Smooth muscle cell (in vitro differentiated cells): ENCODE results near the gene PRDM16. TPM values are rescaled to one million over a fixed set of nuclear protein-coding genes. Genes with fewer than 3 reads are reported as not detected.

ENCODE experiments used
- DNase-seq: peaks from one replicate; lab custom pipeline; 2025; ENCODE audit not compliant: unreplicated experiment; lab: John Stamatoyannopoulos, UW
- H2AFZ ChIP-seq: fragments of 200-600 bp; sonication (generic); 2 replicates; pipeline ENCODE4 v1.6.0; 2016; ENCODE audit warnings: antibody characterized with exemption, low read depth, mild to moderate bottlenecking
- H3F3A ChIP-seq: fragments of 200-600 bp; sonication (generic); 2 replicates; pipeline ENCODE4 v1.6.0; 2017; ENCODE audit warnings: antibody characterized with exemption, low read depth
- H3K27ac ChIP-seq: fragments of 200-600 bp; sonication (generic); 2 replicates; pipeline ENCODE4 v1.5.1; 2016; ENCODE audit warnings: low read depth, mild to moderate bottlenecking
- H3K27me3 ChIP-seq: fragments of 200-600 bp; sonication (generic); 2 replicates; pipeline ENCODE4 v1.6.1; 2016; ENCODE audit warnings: low read depth, mild to moderate bottlenecking
- H3K36me3 ChIP-seq: fragments of 200-600 bp; sonication (generic); 2 replicates; pipeline ENCODE4 v1.5.1; 2016; ENCODE audit warnings: low read depth
- H3K4me1 ChIP-seq: fragments of 200-600 bp; sonication (generic); 2 replicates; pipeline ENCODE4 v1.5.1; 2016; ENCODE audit warnings: low read depth
- H3K4me2 ChIP-seq: fragments of 200-600 bp; sonication (generic); 2 replicates; pipeline ENCODE4 v1.6.0; 2016; ENCODE audit warnings: mild to moderate bottlenecking
- H3K4me3 ChIP-seq: fragments of 200-600 bp; sonication (generic); 2 replicates; pipeline ENCODE4 v1.5.1; 2016; ENCODE audit warnings: mild to moderate bottlenecking
- H3K79me2 ChIP-seq: fragments of 200-600 bp; sonication (generic); 2 replicates; pipeline ENCODE4 v1.6.0; 2016; ENCODE audit warnings: low read depth, mild to moderate bottlenecking
- H3K9ac ChIP-seq: fragments of 200-600 bp; sonication (generic); 2 replicates; pipeline ENCODE4 v1.6.0; 2016; ENCODE audit warnings: low read depth
- H3K9me3 ChIP-seq: fragments of 200-600 bp; sonication (generic); replicated peaks from 2 replicates; pipeline ENCODE4 v1.5.1; 2016; ENCODE audit warnings: low read depth
- H4K20me1 ChIP-seq: fragments of 200-600 bp; sonication (generic); 2 replicates; pipeline ENCODE4 v1.6.0; 2016; ENCODE audit warnings: low read depth
- CTCF ChIP-seq: fragments of 200-600 bp; sonication (generic); IDR thresholded peaks from 2 replicates; pipeline ENCODE4 v1.5.1; 2017; ENCODE audit warnings: borderline replicate concordance, mild to moderate bottlenecking, antibody characterized with exemption; ENCODE audit not compliant: insufficient read depth, poor library complexity, severe bottlenecking
- WGBS: methylation state at CpG from one replicate; pipeline ENCODE4 v1.1.7; 2016; ENCODE audit warnings: low lambda C conversion rate; 5-methylcytosine and 5-hydroxymethylcytosine counted together
- polyA plus RNA-seq: library from polyadenylated mRNA; unstranded; fragments of >200 nt; fragmentation: Nextera tagmentation; extraction: Ambion mirVana; gene quantifications from 2 replicates; pipeline ENCODE4 v1.2.1, GENCODE V29; 2016
- total RNA-seq: library from RNA; depleted of rRNA; stranded (reverse); fragments of >200 nt; gene quantifications from 2 replicates; pipeline ENCODE4 v1.2.3, GENCODE V29; 2014

PRDM16 gene
- total and polyA plus RNA-seq, 2 experiments from 2014 or later, result 0.72 to 1.3 TPM

- Histone ChIP-seq H3K4me1 (peaks cover 31% of the 10 kb centered on the region), H3K36me3 (no peaks in the 10 kb centered on the region), H2AFZ (no peak overlapping the region), H3K79me2 (no peaks in the 10 kb centered on the region), H3K27ac (no peak overlapping the region), H3K27me3 (no peaks in the 10 kb centered on the region), H3K4me3 (no peak overlapping the region), H4K20me1 (no peaks in the 10 kb centered on the region), H3K9ac (no peak overlapping the region), H3K9me3 (no peaks in the 10 kb centered on the region), H3K4me2 (no peak overlapping the region), H3F3A (no peaks in the 10 kb centered on the region)
- no peak for DNase-seq
- WGBS, result 92% methylated on average over 3 of the region's 3 CpGs
- TF ChIP-seq CTCF, result no peak
Measured at GRCh38 chr1:3208819-3209200, 139.8 kb downstream of the PRDM16 start.

- DNase-seq, result no peak
- Histone ChIP-seq H3K36me3 (no peaks in the 10 kb centered on the region), H3K4me1 (peaks cover 29% of the 10 kb centered on the region), H3F3A (no peaks in the 10 kb centered on the region), H3K27me3 (no peaks in the 10 kb centered on the region), H3K9me3 (no peaks in the 10 kb centered on the region), H3K9ac (no peak overlapping the region), H3K4me3 (no peak overlapping the region), H2AFZ (no peak overlapping the region), H3K4me2 (no peak overlapping the region), H4K20me1 (no peaks in the 10 kb centered on the region), H3K27ac (no peak overlapping the region), H3K79me2 (no peaks in the 10 kb centered on the region)
- no peak for TF ChIP-seq CTCF
- WGBS, result 95% methylated on average over 19 of the region's 19 CpGs
Measured at GRCh38 chr1:3209201-3209600, 140.2 kb downstream of the PRDM16 start.

GRCh38 chr1:3211582-3212375 lies 142.8 kb downstream of the PRDM16 start:
- DNase-seq, result no peak
- TF ChIP-seq CTCF, result no peak
- Histone ChIP-seq H3K27me3 (no peaks in the 10 kb centered on the region), H3K4me2 (no peak overlapping the region), H3K4me3 (no peak overlapping the region), H2AFZ (no peak overlapping the region), H3K9me3 (no peaks in the 10 kb centered on the region), H3K79me2 (no peaks in the 10 kb centered on the region), H3K4me1 (peaks cover 14% of the 10 kb centered on the region), H3F3A (no peaks in the 10 kb centered on the region), H3K36me3 (no peaks in the 10 kb centered on the region), H4K20me1 (no peaks in the 10 kb centered on the region), H3K9ac (no peak overlapping the region), H3K27ac (no peak overlapping the region)
- 95% methylated on average over 47 of the region's 47 CpGs for WGBS
